A673 (cell line): ENCODE results near the gene BLVRB.

Experiments used
- CTCF ChIP-seq: fragments of 300-800, 200-600 bp; sonication (generic); conservative IDR thresholded peaks from 2 replicates; pipeline ENCODE4 v1.5.1; 2017; ENCODE audit warnings: low read depth, mild to moderate bottlenecking, antibody characterized with exemption, low read length, moderate library complexity, mixed read lengths
- EZH2 ChIP-seq: fragments of 200-600 bp; sonication (generic); IDR thresholded peaks from 2 replicates; pipeline ENCODE4 v1.6.1; 2017; ENCODE audit warnings: borderline replicate concordance, low read depth, mild to moderate bottlenecking, mixed read lengths, antibody characterized with exemption, low read length; ENCODE audit not compliant: poor library complexity, severe bottlenecking

GRCh38 chr19:40494191-40494838, 28.8 kb upstream of the BLVRB start:
- TF ChIP-seq CTCF (no peak), EZH2 (no peak)
